ENCODE data around the gene DSCAM. TPM values are rescaled to one million over a fixed set of nuclear protein-coding genes. Genes with fewer than 3 reads are reported as not detected.

The DSCAM gene
- total and polyA plus RNA-seq, 2 donors (not counting 3 experiments of a cell fraction or from before 2014, with no cell fraction given), result not detected

GRCh38 chr21:40684726-40685125 lies 162.2 kb downstream of the DSCAM start:
- dilution Hi-C loops (cut with MboI; ENCODE audit: extremely low pct_ligation_motif_present, low sequenced_read_pairs), result no loop called here
- TF ChIP-seq EZH2 (IDR thresholded peaks at IDR 0.05; ENCODE audit: borderline replicate concordance, low read depth, low read length, severe bottlenecking) (no peak), POLR2AphosphoS5 (IDR thresholded peaks at IDR 0.05; ENCODE audit: insufficient read depth, low read depth, low read length) (no peak), FOS (IDR thresholded peaks at IDR 0.05; ENCODE audit: borderline replicate concordance, insufficient read depth, low read length) (no peak), CTCF (IDR thresholded peaks at IDR 0.05; ENCODE audit: extremely low read depth in 1 of 2, insufficient read depth in 1 of 2, low read depth in 1 of 2, low read length in 2 of 2) (no peak), POLR2A (IDR thresholded peaks at IDR 0.05; ENCODE audit: low read depth, low read length) (no peak), MAX (IDR thresholded peaks at IDR 0.05; ENCODE audit: insufficient read depth, insufficient read length) (no peak), JUN (IDR thresholded peaks at IDR 0.05; ENCODE audit: borderline replicate concordance, insufficient read depth, insufficient read length, low read depth) (no peak), GATA2 (IDR thresholded peaks at IDR 0.05; ENCODE audit: insufficient read depth, insufficient read length, low read depth, low read length) (no peak), MYC (IDR thresholded peaks at IDR 0.05; ENCODE audit: low read depth, low read length) (no peak)
- H3K4me2 ChIP-seq (ENCODE audit: insufficient read depth, low read length), result no peak overlapping the region

More at GRCh38 chr21:40684726-40685125, 162.2 kb downstream of the DSCAM start:
- POLR2A ChIA-PET, result no interaction called here
- Histone ChIP-seq H4K20me1 (replicated peaks; ENCODE audit: control insufficient read depth, extremely low read depth, insufficient read depth, low read length) (no peaks in the 10 kb centered on the region), H3K79me2 (ENCODE audit: control insufficient read depth, insufficient read depth, low read length) (no peaks in the 10 kb centered on the region), H3K27me3 (ENCODE audit: control insufficient read depth in 2 of 2, insufficient read depth in 2 of 2, low read length in 2 of 2) (no peaks in the 10 kb centered on the region), H3K9me1 (replicated peaks; ENCODE audit: control insufficient read depth, extremely low read depth, insufficient read depth, low read length) (no peaks in the 10 kb centered on the region), H3K36me3 (ENCODE audit: control insufficient read depth in 2 of 2, extremely low read depth in 1 of 2, insufficient read depth in 2 of 2, low read length in 2 of 2) (no peaks in the 10 kb centered on the region), H3K9me3 (replicated peaks; ENCODE audit: control insufficient read depth, insufficient read depth, low read length) (peaks cover 15% of the 10 kb centered on the region), H2AFZ (ENCODE audit: low read depth, low read length) (no peak overlapping the region), H3K4me3 (replicated peaks in 1 of 3; ENCODE audit: insufficient read depth in 1 of 3, low read depth in 1 of 3, low read length in 3 of 3) (no peak overlapping the region), H3K4me1 (ENCODE audit: control insufficient read depth, extremely low read depth, insufficient read depth, low read length) (no peaks in the 10 kb centered on the region), H3K27ac (ENCODE audit: insufficient read depth, low read depth, low read length) (no peak overlapping the region), H3K9ac (replicated peaks; ENCODE audit: extremely low read depth, insufficient read depth, low read length) (no peak overlapping the region)
- DNase-seq (ENCODE audit: low read depth, low spot score) (no peak), FAIRE-seq (no peak)
- BruUV-seq (replicated peaks), result no TSS peak
- CTCF ChIA-PET, result no interaction called here
- intact Hi-C loops (cut with micrococcal nuclease), result no loop called here
